Thoracic aorta (tissue), 2 donors: ENCODE measurements around the gene RAD51AP1. TPM values are rescaled to one million over a fixed set of nuclear protein-coding genes. Genes with fewer than 3 reads are reported as not detected.

Experiments
- ATAC-seq: fragments of 150-250 bp; one replicate; pipeline ENCODE4 v1.8.0; 2017; ENCODE audit warnings: low read depth; ENCODE audit not compliant: insufficient number of reproducible peaks, low FRiP score
- DNase-seq: peaks from one replicate; pipeline ENCODE4 v3.0.0-alpha.2; 2020; ENCODE audit warnings: low spot score
- H3K27ac ChIP-seq, 2 donors: fragments of 200-600 bp; sonication (generic); 1 replicate in 1 of 2; 2 replicates in 1 of 2; pipeline ENCODE4 v1.5.1; 2016; ENCODE audit warnings: mild to moderate bottlenecking in 2 of 2, moderate library complexity in 2 of 2
- H3K27me3 ChIP-seq: fragments of 200-600 bp; sonication (generic); replicated peaks from 2 replicates; pipeline ENCODE4 v1.6.0; 2016; ENCODE audit warnings: mild to moderate bottlenecking; ENCODE audit not compliant: insufficient read depth
- H3K36me3 ChIP-seq: fragments of 200-600 bp; sonication (generic); one replicate; pipeline ENCODE4 v1.5.1; 2016
- H3K4me1 ChIP-seq, 2 donors: fragments of 200-600 bp; sonication (generic); 1 replicate in 1 of 2; 2 replicates in 1 of 2; pipeline versions ENCODE4 v1.5.1 to v1.6.0; 2016; ENCODE audit warnings: low read depth in 2 of 2, mild to moderate bottlenecking in 1 of 2; ENCODE audit not compliant: control insufficient read depth in 1 of 2
- H3K4me3 ChIP-seq: fragments of 200-600 bp; sonication (generic); 2 replicates; pipeline ENCODE4 v1.5.1; 2016; ENCODE audit warnings: mild to moderate bottlenecking
- H3K9me3 ChIP-seq: fragments of 200-600 bp; sonication (generic); 2 replicates; pipeline ENCODE4 v1.5.1; 2016
- total RNA-seq, 2 donors: library from RNA; depleted of rRNA; stranded (reverse); fragments of >200 nt; gene quantifications; one replicate each; pipeline versions ENCODE4 v1.1.0 to v1.2.3, GENCODE V29; 2016
- TF ChIP-seq, protein P1 (sequence below): fragments of 200-600 bp; sonication (generic); IDR thresholded peaks from one replicate; pipeline ENCODE4 v1.5.1; 2019; ENCODE audit warnings: antibody characterized with exemption

The RAD51AP1 gene
- total RNA-seq, 2 donors from 2014 or later: 10.2 TPM; not detected in 1

DNA sequence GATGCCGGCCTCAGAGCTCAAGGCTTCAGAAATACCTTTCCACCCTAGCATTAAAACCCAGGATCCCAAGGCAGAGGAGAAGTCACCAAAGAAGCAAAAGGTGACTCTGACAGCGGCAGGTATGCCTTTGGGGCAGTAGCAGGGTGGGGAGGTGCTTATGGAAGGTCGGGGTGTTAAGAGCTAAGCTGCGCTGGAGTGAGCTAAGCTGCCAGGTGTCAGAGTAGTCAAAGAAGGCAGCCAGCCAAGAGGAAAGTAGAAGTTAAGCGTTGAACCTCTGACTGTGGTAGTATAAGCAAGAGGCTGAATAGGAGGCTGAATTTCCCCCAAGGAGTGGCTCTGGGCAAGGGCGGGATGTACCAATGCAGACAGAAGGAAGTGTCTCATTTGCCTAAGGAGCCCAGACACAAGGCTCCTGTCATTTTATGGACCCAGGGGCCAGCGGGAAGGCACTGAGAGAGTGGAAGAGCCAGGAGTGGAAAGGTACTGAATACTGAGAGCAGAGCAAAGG is 52.5 kb downstream of the RAD51AP1 start:
- ATAC-seq: no peak

DNA sequence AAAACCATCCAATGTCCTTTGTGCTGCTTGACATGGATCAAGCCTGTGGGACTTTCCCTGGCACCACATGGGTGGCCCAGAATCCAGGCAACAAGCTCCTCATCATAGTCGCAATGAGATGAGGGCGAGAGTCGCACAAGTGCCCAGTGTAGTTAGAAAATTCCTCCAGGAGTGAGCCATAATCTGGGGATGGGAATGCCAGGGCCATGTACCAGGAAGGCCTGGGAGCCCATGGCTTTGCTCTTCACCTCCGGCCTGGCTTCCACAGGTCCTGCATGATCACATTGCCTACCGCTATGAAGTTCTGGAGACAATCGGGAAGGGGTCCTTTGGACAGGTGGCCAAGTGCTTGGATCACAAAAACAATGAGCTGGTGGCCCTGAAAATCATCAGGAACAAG is 57.2 kb downstream of the RAD51AP1 start:
- DNase-seq (no peak), ATAC-seq (no peak)
- no peaks in the 10 kb centered on the region for H3K9me3 ChIP-seq
- H3K27ac ChIP-seq: no peak overlapping the region
- H3K4me3 ChIP-seq: no peak overlapping the region
- H3K27me3 ChIP-seq: no peaks in the 10 kb centered on the region
- H3K4me1 ChIP-seq: no peaks in the 10 kb centered on the region
- H3K36me3 ChIP-seq: no peaks in the 10 kb centered on the region
- TF ChIP-seq, protein P1, sequence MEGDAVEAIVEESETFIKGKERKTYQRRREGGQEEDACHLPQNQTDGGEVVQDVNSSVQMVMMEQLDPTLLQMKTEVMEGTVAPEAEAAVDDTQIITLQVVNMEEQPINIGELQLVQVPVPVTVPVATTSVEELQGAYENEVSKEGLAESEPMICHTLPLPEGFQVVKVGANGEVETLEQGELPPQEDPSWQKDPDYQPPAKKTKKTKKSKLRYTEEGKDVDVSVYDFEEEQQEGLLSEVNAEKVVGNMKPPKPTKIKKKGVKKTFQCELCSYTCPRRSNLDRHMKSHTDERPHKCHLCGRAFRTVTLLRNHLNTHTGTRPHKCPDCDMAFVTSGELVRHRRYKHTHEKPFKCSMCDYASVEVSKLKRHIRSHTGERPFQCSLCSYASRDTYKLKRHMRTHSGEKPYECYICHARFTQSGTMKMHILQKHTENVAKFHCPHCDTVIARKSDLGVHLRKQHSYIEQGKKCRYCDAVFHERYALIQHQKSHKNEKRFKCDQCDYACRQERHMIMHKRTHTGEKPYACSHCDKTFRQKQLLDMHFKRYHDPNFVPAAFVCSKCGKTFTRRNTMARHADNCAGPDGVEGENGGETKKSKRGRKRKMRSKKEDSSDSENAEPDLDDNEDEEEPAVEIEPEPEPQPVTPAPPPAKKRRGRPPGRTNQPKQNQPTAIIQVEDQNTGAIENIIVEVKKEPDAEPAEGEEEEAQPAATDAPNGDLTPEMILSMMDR: no peak

More for the DNA sequence above, 52.5 kb downstream of the RAD51AP1 start:
- TF ChIP-seq, protein P1: no peak
- Histone ChIP-seq H3K27me3 (no peaks in the 10 kb centered on the region), H3K27ac (no peak overlapping the region), H3K36me3 (no peaks in the 10 kb centered on the region), H3K4me3 (no peak overlapping the region), H3K4me1 (no peaks in the 10 kb centered on the region), H3K9me3 (no peaks in the 10 kb centered on the region)
- no peak for DNase-seq

DNA sequence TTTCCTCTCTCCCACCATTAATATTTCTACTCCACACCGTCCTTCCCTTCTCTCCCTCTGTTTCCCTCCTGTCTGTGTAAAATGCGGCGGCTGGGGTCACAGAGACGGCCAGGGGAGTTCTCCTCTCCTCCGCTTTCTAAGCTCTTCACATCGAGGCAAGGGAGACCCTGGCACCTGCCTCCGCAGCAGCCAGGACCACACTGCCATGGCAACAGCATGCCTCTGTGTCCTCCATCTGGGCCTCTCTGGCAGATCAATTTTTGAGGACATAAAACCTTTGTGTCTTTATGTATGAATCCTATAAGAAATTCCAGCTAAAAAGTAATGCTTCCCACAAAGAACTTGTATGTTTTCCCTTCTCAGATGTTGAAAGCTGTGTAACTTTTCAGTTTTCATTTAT is 64.7 kb downstream of the RAD51AP1 start:
- no peak for DNase-seq
- no peaks in the 10 kb centered on the region for H3K36me3 ChIP-seq
- TF ChIP-seq, protein P1: no peak
- no peaks in the 10 kb centered on the region for H3K9me3 ChIP-seq
- no peak for ATAC-seq
- peaks cover 6 to 15% of the 10 kb centered on the region in 2 donors for H3K4me1 ChIP-seq
- H3K27ac ChIP-seq: no peak overlapping the region
- no peaks in the 10 kb centered on the region for H3K27me3 ChIP-seq
- H3K4me3 ChIP-seq: no peak overlapping the region

DNA sequence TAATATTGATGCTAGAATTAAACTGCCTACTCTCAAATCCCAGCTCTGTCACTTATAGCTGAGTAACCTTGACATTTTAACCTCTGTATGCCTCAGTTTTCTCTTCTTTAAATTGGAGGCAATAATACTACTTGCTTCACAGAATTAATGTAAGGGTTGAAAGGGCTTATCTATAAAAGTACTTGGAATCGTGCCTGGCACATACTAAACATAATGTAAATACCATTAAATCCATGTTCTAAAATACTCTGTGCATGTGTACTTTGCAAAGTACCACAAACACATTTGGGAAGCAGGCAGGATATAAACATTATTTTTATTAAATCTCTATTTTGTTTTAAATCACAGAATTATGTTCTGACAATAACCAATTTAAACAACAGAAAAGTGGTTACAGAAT is 65.3 kb downstream of the RAD51AP1 start:
- Histone ChIP-seq H3K27ac (no peak overlapping the region), H3K4me3 (no peak overlapping the region), H3K36me3 (no peaks in the 10 kb centered on the region), H3K4me1 (peaks cover 6 to 15% of the 10 kb centered on the region in 2 donors), H3K27me3 (no peaks in the 10 kb centered on the region), H3K9me3 (no peaks in the 10 kb centered on the region)
- ATAC-seq: no peak
- no peak for DNase-seq
- TF ChIP-seq, protein P1: no peak

DNA sequence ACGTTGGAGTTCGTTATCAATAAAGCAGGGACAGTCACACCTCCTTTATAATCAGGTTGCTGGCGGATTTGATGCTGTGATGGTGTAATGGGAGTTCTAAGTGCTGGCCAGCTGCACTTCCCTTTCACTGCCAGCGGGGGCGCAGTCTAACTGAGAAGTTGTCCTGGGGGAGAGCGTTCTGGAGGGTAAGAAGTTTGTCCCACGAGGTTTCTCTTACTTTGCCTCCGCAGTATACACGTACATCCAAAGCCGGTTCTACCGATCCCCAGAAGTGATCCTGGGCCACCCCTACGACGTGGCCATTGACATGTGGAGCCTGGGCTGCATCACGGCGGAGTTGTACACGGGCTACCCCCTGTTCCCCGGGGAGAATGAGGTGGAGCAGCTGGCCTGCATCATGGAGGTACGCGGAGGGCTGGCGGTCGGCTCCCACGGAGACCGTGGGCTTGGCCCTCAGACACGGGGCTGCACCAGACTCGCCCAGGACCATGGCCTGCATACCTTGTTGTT is 66.0 kb downstream of the RAD51AP1 start:
- no peaks in the 10 kb centered on the region for H3K27me3 ChIP-seq
- H3K36me3 ChIP-seq: no peaks in the 10 kb centered on the region
- peak overlapping the region; percentile 53 to 65 for H3K27ac ChIP-seq
- H3K9me3 ChIP-seq: no peaks in the 10 kb centered on the region
- TF ChIP-seq, protein P1: peak; percentile 96
- peak; percentile 60 for DNase-seq
- peak overlapping the region; percentile 85 for H3K4me3 ChIP-seq
- ATAC-seq: peak; percentile 65
- peaks cover 6 to 15% of the 10 kb centered on the region in 2 donors for H3K4me1 ChIP-seq
